H1 (cell line): ENCODE data around the gene MIB1. TPM values are rescaled to one million over a fixed set of nuclear protein-coding genes. Genes with fewer than 3 reads are reported as not detected.

Experiments
- microRNA counts: library from miRNA; unstranded; fragments of <30 nt; microRNA quantifications from one replicate; lab custom pipeline; 2015
- polyA plus RNA-seq, 7 experiments: library from polyadenylated mRNA; depleted of rRNA in 3 of 7; stranded (reverse) in 5 of 7; unstranded in 2 of 7; fragments of >200 nt in 5 of 7; fragments of 200-250 nt in 2 of 7; gene quantifications; 1 replicate in 5 of 7; 2 replicates in 1 of 7; 4 replicates in 1 of 7; pipeline versions ENCODE4 v1.2.1 to v1.2.3, GENCODE V29; 2011 to 2013; ENCODE audit warnings: missing spikeins in 2 of 7, mixed read lengths in 2 of 7
- small RNA-seq: library from polyadenylated mRNA; stranded (forward); fragments of <200 nt; extraction: miRNeasy Mini kit (QIAGEN cat#:217004); gene quantifications from one replicate; pipeline ENCODE3, GENCODE V24; 2013; ENCODE audit not compliant: insufficient read depth
- total RNA-seq: library from RNA; stranded (reverse); fragmentation: NEBNext Ultra II Directional; extraction: Animal tissue kit (Norgen Biotek cat#: 25700); gene quantifications from 2 replicates; pipeline ENCODE4 v1.2.1, GENCODE V29; 2021

Gene MIB1
- total and polyA plus RNA-seq, 2 of the 8 experiments (the other 6 are each of a cell fraction or from before 2014, with no cell fraction given): 8.2 to 60.3 TPM

MicroRNAs within 50 kb of the gene (microRNA counts, 767-probe panel; counts per million panel counts)
- microRNA hsa-miR-1 (lab: Ali Mortazavi, UCI) (879 counts per million, percentile 95 among the panel's probes with 10 or more counts), microRNA hsa-miR-133a (lab: Ali Mortazavi, UCI) (879 counts per million, percentile 95 among the panel's probes with 10 or more counts)

Small RNAs within 50 kb of the gene (small RNA-seq; reads per million reads assigned to genes)
- gene AC103987.3 (not detected), gene RF00019 (not detected), gene RF00045 (not detected), gene RF01241 (not detected), gene RN7SL233P (not detected), gene RNU6-1038P (not detected)

Other genes with a start within 250 kb of the MIB1 start
- 44.6 and 48.3 TPM in 2 replicates for gene ESCO1, start 140.1 kb upstream of the MIB1 start, total RNA-seq
- 3.3 and 5.8 TPM in 2 replicates for gene ESCO1, start 140.1 kb upstream of the MIB1 start, polyA plus RNA-seq (2011; rRNA removed)
- gene SNRPD1, start 128.5 kb upstream of the MIB1 start, total RNA-seq: 180 and 184 TPM in 2 replicates
- 27.3 and 59.6 TPM in 2 replicates for gene SNRPD1, start 128.5 kb upstream of the MIB1 start, polyA plus RNA-seq (2011; rRNA removed)
- 9.0 and 12.1 TPM in 2 replicates for gene ABHD3, start 36.0 kb upstream of the MIB1 start, total RNA-seq
- gene ABHD3, start 36.0 kb upstream of the MIB1 start, polyA plus RNA-seq (2011; rRNA removed): 6.1 and 8.4 TPM in 2 replicates